ENCODE data around the gene DLEC1.

DLEC1 gene

DNA sequence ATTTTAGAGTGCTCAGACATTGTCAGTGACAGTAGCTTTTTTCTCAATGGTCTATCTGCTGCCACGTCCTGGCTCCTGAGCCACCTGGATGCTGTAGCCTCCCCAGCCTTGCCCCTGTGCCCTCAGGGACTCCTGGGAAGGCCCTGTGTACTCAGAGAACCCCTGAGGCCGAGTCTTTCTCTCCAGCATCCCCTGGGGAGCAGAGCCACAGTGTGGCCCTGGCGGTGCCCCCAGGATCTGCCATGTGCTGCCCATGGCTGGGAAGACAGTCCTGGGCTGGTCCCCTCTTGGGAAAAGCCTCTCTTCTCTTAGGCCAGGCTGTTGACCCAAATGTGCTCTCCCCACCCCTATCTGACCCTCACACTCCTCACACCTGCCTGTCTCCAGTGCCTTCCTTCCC, 104.5 kb downstream of the DLEC1 start:
- Histone ChIP-seq H3K9me3 (ENCODE audit: control insufficient read depth, insufficient read depth, low read depth, low read length) (0 out of 2 replicates have a peak, but pooled peaks cover 4% of the 10 kb centered on the region), H3K4me3 (ENCODE audit: low read depth, low read length) (no peak overlapping the region), H3K4me1 (ENCODE audit: control insufficient read depth, insufficient read depth, low read length) (peaks cover 9% of the 10 kb centered on the region), H3K36me3 (ENCODE audit: control insufficient read depth, insufficient read depth, low read length) (peaks cover 18% of the 10 kb centered on the region), H3K27me3 (ENCODE audit: control insufficient read depth, insufficient read depth, low read length) (no peaks in the 10 kb centered on the region; the same call in 1 of the 2 replicates), H3K9ac (ENCODE audit: low read length) (no peak overlapping the region), H3K27ac (ENCODE audit: low read depth, low read length) (no peak overlapping the region)

DNA sequence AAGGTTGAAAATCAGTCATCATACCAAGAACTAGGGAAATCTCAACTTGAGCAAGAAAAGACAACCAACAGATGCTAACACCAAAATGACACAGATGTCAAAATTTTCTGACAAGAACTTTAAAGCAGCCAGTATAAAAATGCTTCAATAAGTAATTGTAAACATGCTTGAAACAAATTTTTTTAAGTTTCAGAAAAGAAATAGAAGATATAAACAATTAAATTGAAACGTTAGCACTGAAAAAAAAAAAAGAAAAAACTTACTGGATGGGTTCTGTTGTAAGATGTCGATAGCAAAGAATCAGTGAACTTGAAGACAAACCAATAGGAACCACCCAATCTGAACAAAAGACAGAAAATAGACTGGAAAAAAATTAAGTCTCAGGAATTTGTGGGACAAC, 107.5 kb downstream of the DLEC1 start:
- no peak overlapping the region for H3K9ac ChIP-seq (ENCODE audit: low read length)
- H3K9me3 ChIP-seq (ENCODE audit: control insufficient read depth, insufficient read depth, low read depth, low read length): 0 out of 2 replicates have a peak, but pooled peaks cover 4% of the 10 kb centered on the region
- no peak overlapping the region for H3K27ac ChIP-seq (ENCODE audit: low read depth, low read length)
- H3K36me3 ChIP-seq (ENCODE audit: control insufficient read depth, insufficient read depth, low read length): peaks cover 10% of the 10 kb centered on the region; the same call in 1 of the 2 replicates
- H3K27me3 ChIP-seq (ENCODE audit: control insufficient read depth, insufficient read depth, low read length): no peaks in the 10 kb centered on the region
- no peak overlapping the region for H3K4me3 ChIP-seq (ENCODE audit: low read depth, low read length)
- no peaks in the 10 kb centered on the region for H3K4me1 ChIP-seq (ENCODE audit: control insufficient read depth, insufficient read depth, low read length)

DNA sequence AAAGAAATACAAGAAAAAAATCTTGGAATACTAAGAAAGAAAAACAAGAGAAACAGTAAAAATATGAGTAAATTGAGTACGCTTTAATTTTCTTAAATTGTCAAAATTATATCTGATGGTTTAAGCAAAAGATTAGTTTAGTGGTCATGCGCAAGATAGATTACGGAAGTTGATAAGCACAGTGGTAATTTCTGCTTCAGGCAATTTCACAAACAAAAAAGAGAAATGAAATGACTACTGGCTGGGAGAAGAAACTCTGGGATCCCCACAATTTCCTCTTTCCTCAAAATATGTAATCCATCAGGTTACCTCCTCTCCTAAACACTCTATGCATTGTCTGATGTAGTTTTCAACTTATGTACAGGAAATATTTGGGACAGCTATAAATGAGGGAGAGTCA, 108.4 kb downstream of the DLEC1 start:
- Histone ChIP-seq H3K27me3 (ENCODE audit: control insufficient read depth, insufficient read depth, low read length) (no peaks in the 10 kb centered on the region), H3K4me1 (ENCODE audit: control insufficient read depth, insufficient read depth, low read length) (no peaks in the 10 kb centered on the region), H3K9me3 (ENCODE audit: control insufficient read depth, insufficient read depth, low read depth, low read length) (0 out of 2 replicates have a peak, but pooled peaks cover 4% of the 10 kb centered on the region), H3K27ac (ENCODE audit: low read depth, low read length) (no peak overlapping the region), H3K9ac (ENCODE audit: low read length) (no peak overlapping the region), H3K4me3 (ENCODE audit: low read depth, low read length) (no peak overlapping the region), H3K36me3 (ENCODE audit: control insufficient read depth, insufficient read depth, low read length) (peaks cover under 1% of the 10 kb centered on the region; the same call in 1 of the 2 replicates)

DNA sequence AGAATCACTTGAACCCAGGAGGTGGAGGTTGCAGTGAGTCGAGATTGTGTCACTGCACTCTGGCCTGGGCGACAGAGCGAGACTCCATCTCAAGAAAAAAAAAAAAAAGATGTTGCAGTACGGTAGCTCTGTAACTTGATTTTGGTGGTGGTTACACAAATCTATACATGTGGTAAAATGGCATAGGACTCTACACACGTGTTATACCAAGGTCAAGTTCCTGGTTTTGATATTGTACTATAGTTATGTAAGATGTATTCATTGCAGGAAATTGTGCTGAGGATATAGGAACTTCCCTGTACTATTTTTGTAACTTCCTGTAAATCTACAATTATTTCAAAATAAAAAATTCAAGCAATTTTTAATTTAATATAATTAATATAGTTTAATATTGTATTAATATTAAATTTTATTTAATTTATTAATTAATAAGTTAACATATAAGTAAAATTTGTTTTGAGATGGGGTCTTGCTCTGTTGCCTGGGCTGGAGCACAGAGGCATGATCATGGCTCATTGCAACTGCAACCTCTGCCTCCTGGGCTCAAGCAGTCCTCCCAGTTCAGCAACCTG, 109.4 kb downstream of the DLEC1 start:
- no peaks in the 10 kb centered on the region for H3K4me1 ChIP-seq (ENCODE audit: control insufficient read depth, insufficient read depth, low read length)
- H3K9ac ChIP-seq (ENCODE audit: low read length): no peak overlapping the region
- 0 out of 2 replicates have a peak, but pooled peaks cover 4% of the 10 kb centered on the region for H3K9me3 ChIP-seq (ENCODE audit: control insufficient read depth, insufficient read depth, low read depth, low read length)
- no peaks in the 10 kb centered on the region for H3K36me3 ChIP-seq (ENCODE audit: control insufficient read depth, insufficient read depth, low read length)
- H3K27ac ChIP-seq (ENCODE audit: low read depth, low read length): no peak overlapping the region
- H3K4me3 ChIP-seq (ENCODE audit: low read depth, low read length): no peak overlapping the region
- no peaks in the 10 kb centered on the region for H3K27me3 ChIP-seq (ENCODE audit: control insufficient read depth, insufficient read depth, low read length)

DNA sequence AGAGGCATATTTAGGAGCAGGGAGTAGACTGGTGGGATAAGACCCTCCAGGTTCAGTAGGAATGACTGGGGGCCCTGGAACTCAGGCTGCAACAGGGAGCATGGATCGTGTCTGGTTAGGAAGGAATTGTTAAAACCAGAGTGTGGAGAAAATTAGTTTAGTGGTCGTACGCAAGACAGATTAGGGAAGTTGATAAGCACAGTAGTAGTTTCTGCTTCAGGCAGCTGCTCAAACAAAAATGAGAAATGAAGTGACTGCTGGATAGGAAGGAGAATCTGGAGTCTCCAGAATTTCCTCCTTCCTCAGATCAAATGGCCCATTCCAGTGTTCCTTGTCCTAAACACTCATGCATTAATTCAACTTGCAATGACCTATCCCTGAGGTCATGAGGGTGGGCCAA, 110.7 kb downstream of the DLEC1 start:
- H3K4me3 ChIP-seq (ENCODE audit: low read depth, low read length): no peak overlapping the region
- H3K9me3 ChIP-seq (ENCODE audit: control insufficient read depth, insufficient read depth, low read depth, low read length): 0 out of 2 replicates have a peak, but pooled peaks cover 4% of the 10 kb centered on the region
- H3K27me3 ChIP-seq (ENCODE audit: control insufficient read depth, insufficient read depth, low read length): no peaks in the 10 kb centered on the region
- no peaks in the 10 kb centered on the region for H3K36me3 ChIP-seq (ENCODE audit: control insufficient read depth, insufficient read depth, low read length)
- H3K9ac ChIP-seq (ENCODE audit: low read length): no peak overlapping the region
- H3K27ac ChIP-seq (ENCODE audit: low read depth, low read length): no peak overlapping the region
- H3K4me1 ChIP-seq (ENCODE audit: control insufficient read depth, insufficient read depth, low read length): no peaks in the 10 kb centered on the region

DNA sequence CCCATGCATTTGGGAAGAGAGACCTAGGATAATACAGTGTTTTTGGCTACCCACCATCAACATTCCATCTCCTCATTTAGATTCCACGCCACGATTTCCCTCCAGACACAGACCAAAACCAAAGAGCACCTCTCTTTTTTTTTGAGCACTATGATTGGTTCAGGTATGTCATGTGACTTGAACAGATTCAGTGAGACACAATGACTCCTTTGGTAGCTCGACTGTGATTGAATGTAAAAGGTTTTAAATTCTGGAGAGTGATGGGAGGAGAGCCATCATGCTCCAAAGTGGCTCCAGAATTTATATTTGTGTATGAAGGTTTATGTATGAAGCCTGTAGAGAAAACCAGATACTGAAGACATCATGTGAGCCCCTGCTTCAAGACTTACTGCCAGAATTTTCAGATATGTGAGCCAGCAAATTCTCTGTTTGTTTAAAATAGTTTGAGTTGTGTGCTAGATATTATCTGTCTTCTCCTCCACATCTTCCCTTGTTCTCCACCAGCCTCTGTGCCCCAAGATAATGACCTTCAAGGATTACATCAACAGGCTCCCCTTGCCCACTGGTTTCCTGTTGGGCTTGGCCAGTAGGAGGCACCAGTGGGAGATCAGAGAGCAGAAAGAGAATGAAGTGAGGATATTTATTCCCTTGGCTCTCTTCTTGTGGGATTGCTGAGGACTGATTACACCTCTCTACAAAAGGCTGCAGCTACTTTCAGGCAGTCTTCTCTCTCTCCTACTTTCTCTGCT, 111.9 kb downstream of the DLEC1 start:
- Histone ChIP-seq H3K9me3 (ENCODE audit: control insufficient read depth, insufficient read depth, low read depth, low read length) (0 out of 2 replicates have a peak, but pooled peaks cover 4% of the 10 kb centered on the region), H3K9ac (ENCODE audit: low read length) (no peak overlapping the region), H3K27ac (ENCODE audit: low read depth, low read length) (no peak overlapping the region), H3K4me1 (ENCODE audit: control insufficient read depth, insufficient read depth, low read length) (0 out of 2 replicates have a peak, but pooled peaks cover 2% of the 10 kb centered on the region), H3K27me3 (ENCODE audit: control insufficient read depth, insufficient read depth, low read length) (no peaks in the 10 kb centered on the region), H3K4me3 (ENCODE audit: low read depth, low read length) (no peak overlapping the region), H3K36me3 (ENCODE audit: control insufficient read depth, insufficient read depth, low read length) (no peaks in the 10 kb centered on the region)

DNA sequence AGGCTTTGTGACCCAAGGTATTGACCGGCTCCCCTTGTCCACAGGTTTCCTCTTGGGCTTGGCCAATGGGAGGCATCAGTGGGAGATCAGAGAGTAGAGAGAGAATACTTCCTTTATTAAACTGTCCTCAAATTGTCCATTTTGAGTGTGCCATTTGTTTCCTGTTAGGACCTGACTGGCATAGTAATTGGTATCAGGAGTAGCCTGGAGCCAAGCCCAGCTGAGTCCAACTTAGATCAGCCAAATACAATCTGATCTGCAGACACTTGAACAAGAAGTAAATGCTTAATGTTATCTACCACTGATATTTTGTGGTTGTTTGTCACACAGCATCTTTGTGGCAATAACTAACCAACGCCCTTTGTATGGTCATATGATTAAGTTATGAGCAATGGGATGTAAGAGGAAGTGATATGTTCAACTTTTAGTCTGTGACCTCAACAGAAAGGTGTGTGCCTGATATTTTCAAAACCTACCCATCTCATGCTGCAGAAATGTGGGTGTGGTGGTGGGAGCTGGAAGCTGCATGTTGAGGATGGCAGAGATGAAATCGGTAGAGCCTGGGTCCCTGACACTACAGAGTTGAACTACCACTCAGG, 112.8 kb downstream of the DLEC1 start:
- Histone ChIP-seq H3K27me3 (ENCODE audit: control insufficient read depth, insufficient read depth, low read length) (no peaks in the 10 kb centered on the region), H3K27ac (ENCODE audit: low read depth, low read length) (no peak overlapping the region), H3K36me3 (ENCODE audit: control insufficient read depth, insufficient read depth, low read length) (no peaks in the 10 kb centered on the region), H3K9ac (ENCODE audit: low read length) (no peak overlapping the region), H3K9me3 (ENCODE audit: control insufficient read depth, insufficient read depth, low read depth, low read length) (no peaks in the 10 kb centered on the region), H3K4me1 (ENCODE audit: control insufficient read depth, insufficient read depth, low read length) (0 out of 2 replicates have a peak, but pooled peaks cover 2% of the 10 kb centered on the region), H3K4me3 (ENCODE audit: low read depth, low read length) (no peak overlapping the region)

DNA sequence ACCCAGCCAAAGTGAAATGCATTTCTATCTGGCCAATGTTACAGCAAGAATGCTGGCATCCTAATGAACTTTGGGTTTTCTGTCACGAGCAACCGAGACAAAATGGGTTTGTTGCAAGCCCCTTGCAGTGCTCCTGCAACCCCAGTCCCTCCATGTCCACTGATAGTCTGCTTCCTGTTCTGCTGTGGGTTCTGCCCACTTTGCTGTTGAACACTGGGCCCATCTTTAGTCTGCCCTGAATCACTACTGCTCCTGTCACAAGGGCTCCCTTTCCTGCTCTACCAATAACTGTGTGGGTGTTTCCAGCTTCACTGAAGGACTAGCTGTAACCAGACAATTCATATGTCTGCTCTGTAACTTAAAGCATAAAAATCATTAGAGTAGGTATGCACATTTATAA, 113.6 kb downstream of the DLEC1 start:
- Histone ChIP-seq H3K4me3 (ENCODE audit: low read depth, low read length) (no peak overlapping the region), H3K9ac (ENCODE audit: low read length) (no peak overlapping the region), H3K36me3 (ENCODE audit: control insufficient read depth, insufficient read depth, low read length) (no peaks in the 10 kb centered on the region), H3K4me1 (ENCODE audit: control insufficient read depth, insufficient read depth, low read length) (0 out of 2 replicates have a peak, but pooled peaks cover 2% of the 10 kb centered on the region), H3K27me3 (ENCODE audit: control insufficient read depth, insufficient read depth, low read length) (no peaks in the 10 kb centered on the region), H3K9me3 (ENCODE audit: control insufficient read depth, insufficient read depth, low read depth, low read length) (no peaks in the 10 kb centered on the region), H3K27ac (ENCODE audit: low read depth, low read length) (no peak overlapping the region)

DNA sequence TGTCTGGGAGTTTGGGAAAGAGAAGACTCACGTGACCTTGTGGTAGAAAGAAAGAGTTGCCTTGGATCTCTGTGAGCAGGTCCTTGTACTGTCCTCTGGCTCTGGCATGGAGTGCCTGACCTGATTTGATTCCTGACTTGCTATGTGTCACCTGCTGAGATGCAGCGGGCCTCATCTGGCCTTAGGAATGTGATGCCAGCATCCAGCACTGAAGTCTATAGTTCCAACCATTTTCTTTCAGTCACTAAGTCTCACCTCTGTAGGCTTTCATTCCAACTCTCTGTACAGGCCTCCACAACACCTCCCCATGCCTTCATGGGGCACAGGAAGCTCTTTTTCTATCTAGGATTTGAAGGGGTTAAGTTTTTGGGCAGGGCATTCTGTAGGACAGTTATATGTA, 114.2 kb downstream of the DLEC1 start:
- no peak overlapping the region for H3K27ac ChIP-seq (ENCODE audit: low read depth, low read length)
- H3K4me3 ChIP-seq (ENCODE audit: low read depth, low read length): no peak overlapping the region
- no peaks in the 10 kb centered on the region for H3K9me3 ChIP-seq (ENCODE audit: control insufficient read depth, insufficient read depth, low read depth, low read length)
- H3K27me3 ChIP-seq (ENCODE audit: control insufficient read depth, insufficient read depth, low read length): no peaks in the 10 kb centered on the region
- 0 out of 2 replicates have a peak, but pooled peaks cover 2% of the 10 kb centered on the region for H3K4me1 ChIP-seq (ENCODE audit: control insufficient read depth, insufficient read depth, low read length)
- no peak overlapping the region for H3K9ac ChIP-seq (ENCODE audit: low read length)
- H3K36me3 ChIP-seq (ENCODE audit: control insufficient read depth, insufficient read depth, low read length): no peaks in the 10 kb centered on the region

DNA sequence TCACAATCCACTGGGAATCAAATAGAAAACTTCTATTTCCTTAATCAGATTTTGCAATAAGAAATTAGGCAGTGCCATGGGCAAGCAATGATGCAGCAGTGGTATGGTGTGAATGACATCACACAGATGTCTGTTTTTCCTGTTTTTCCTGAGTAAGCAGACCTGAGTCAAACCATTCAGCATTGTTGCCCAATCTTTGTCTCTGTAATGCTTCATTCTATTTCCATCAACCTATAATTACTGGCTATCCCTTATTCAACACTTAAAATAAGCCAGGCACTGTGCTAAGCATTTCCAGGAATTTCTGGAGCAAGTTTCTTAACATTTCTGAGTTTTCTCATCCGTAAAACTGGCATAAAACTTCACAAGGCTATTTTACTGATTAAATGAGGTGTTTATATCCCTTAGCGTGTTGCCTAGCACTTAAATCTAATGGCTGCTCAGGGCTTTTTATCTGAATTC, 115.1 kb downstream of the DLEC1 start:
- H3K27me3 ChIP-seq (ENCODE audit: control insufficient read depth, insufficient read depth, low read length): no peaks in the 10 kb centered on the region
- H3K36me3 ChIP-seq (ENCODE audit: control insufficient read depth, insufficient read depth, low read length): no peaks in the 10 kb centered on the region
- H3K4me1 ChIP-seq (ENCODE audit: control insufficient read depth, insufficient read depth, low read length): 0 out of 2 replicates have a peak, but pooled peaks cover 2% of the 10 kb centered on the region
- H3K9me3 ChIP-seq (ENCODE audit: control insufficient read depth, insufficient read depth, low read depth, low read length): no peaks in the 10 kb centered on the region
- no peak overlapping the region for H3K9ac ChIP-seq (ENCODE audit: low read length)
- H3K27ac ChIP-seq (ENCODE audit: low read depth, low read length): no peak overlapping the region
- H3K4me3 ChIP-seq (ENCODE audit: low read depth, low read length): no peak overlapping the region
